ENCODE data around the gene NRP1.

NRP1 gene

DNA sequence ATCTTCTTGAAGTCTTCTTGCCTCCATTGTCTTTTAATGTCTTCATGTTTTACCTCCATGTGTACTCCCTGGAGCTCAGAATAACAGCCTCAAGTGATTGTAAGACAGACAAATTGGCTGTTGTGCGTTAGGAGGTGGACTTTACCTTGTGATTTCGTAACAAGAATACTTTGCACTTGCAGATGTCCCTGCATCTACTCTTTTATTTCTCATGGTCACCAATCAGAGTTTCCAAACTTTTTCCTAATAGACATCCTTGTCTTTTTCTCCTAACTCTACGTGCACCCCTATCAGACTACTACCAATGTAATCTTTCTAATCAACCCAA, 172.3 kb downstream of the NRP1 start:
- no peak overlapping the region for H3K4ac ChIP-seq (ENCODE audit: low read depth, low read length)
- H4K8ac ChIP-seq (ENCODE audit: low read depth, low read length), result no peak overlapping the region
- peaks cover 6 to 9% of the 10 kb centered on the region in 2 experiments for H3K4me1 ChIP-seq (ENCODE audit: control insufficient read depth in 1 of 2, insufficient read depth in 2 of 2, low read length in 2 of 2)
- H3K4me3 ChIP-seq (ENCODE audit: low read depth, low read length), result no peak overlapping the region
- H3K79me2 ChIP-seq (ENCODE audit: control insufficient read depth, insufficient read depth, low read length, poor library complexity), result no peaks in the 10 kb centered on the region
- H4K91ac ChIP-seq (ENCODE audit: low read depth, low read length), result no peak overlapping the region
- H3K4me2 ChIP-seq (ENCODE audit: low read length), result no peak overlapping the region
- no peak overlapping the region for H2BK5ac ChIP-seq (ENCODE audit: low read depth, low read length, poor library complexity)
- no peak overlapping the region for H3K18ac ChIP-seq (ENCODE audit: low read length)
- no peak overlapping the region for H3K9ac ChIP-seq (ENCODE audit: low read length)
- H2BK12ac ChIP-seq (ENCODE audit: low read length), result no peak overlapping the region
- H3K27ac ChIP-seq (ENCODE audit: low read depth, low read length), result no peak overlapping the region
- no peak overlapping the region for H2AFZ ChIP-seq (ENCODE audit: insufficient read depth, low read length, poor library complexity)
- H2AK5ac ChIP-seq (ENCODE audit: low read length), result no peak overlapping the region
- H3K9me3 ChIP-seq (ENCODE audit: insufficient read depth, low read depth, low read length), result no peaks in the 10 kb centered on the region
- H3K27me3 ChIP-seq (ENCODE audit: insufficient read depth, low read length), result no peaks in the 10 kb centered on the region
- no CpG with 5 or more reads among the region's 3 CpGs for WGBS (ENCODE audit: extremely low coverage, insufficient coverage, insufficient read length)
- DNase-seq, result no peak
- H3K36me3 ChIP-seq (ENCODE audit: control insufficient read depth in 1 of 2, insufficient read depth in 2 of 2, low read length in 2 of 2), result no peaks in the 10 kb centered on the region
- H3K14ac ChIP-seq (ENCODE audit: low read length), result no peak overlapping the region
- no peak overlapping the region for H3K23ac ChIP-seq (ENCODE audit: low read length)
- no peaks in the 10 kb centered on the region for H3K79me1 ChIP-seq (ENCODE audit: low read length)
- H4K12ac ChIP-seq (ENCODE audit: low read depth, low read length), result no peak overlapping the region
- no peak overlapping the region for H2BK120ac ChIP-seq (ENCODE audit: insufficient read depth, low read length, poor library complexity)

DNA sequence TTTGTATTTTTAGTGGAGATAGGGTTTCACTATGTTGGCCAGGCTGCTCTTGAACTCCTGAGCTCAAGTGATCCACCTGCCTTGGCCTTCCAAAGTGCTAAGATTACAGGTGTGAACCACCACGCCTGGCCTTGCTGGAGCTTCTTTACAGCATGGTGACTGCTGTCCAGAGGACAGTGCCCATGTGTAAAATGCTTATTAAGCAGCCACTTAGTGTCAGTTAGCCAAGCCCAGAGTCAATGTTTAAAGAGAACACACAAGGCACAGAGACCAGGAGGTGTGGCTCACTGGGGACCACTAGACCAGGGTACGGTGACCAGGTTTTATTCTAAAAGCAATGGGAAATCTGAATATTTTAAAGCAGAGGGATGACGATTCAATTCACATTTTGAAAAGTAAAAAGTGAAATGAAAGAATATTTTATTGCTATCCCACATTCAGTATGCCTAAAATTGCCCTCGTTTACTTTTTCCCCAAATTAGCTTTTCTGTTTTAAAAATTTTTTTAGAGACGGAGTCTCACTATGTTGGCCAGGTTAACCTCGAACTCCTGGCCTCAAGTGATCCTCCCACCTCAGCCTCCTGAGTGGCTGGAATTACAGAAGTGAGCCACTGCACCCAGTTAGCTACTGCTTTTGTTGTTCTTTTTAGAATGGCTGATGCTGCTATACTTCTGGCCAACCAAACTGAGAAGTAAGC, 172.8 kb downstream of the NRP1 start:
- WGBS (ENCODE audit: extremely low coverage, insufficient coverage, insufficient read length), result no CpG with 5 or more reads among the region's 6 CpGs
- no peak overlapping the region for H2BK5ac ChIP-seq (ENCODE audit: low read depth, low read length, poor library complexity)

DNA sequence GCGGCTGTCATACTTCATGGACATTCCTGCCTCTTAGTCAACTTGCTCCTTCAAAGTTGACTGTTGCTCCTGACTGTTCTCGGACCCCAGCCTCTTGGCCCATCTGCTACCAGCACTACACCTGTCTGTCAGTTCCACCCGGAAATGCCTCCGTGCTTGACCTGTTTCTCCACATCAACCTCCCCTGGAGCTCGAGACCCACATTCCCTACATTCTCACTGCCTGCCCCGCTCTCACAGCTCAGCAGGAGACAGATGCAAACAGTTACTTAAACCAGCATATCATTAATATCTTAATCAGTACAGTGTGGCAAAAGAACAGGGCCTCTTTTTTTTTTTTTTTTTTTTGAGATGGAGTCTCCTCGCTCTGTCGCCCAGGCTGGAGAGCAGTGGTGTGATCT, 174.3 kb downstream of the NRP1 start:
- no peak overlapping the region for H3K4ac ChIP-seq (ENCODE audit: low read depth, low read length)

More for the DNA sequence above, 172.8 kb downstream of the NRP1 start:
- no peak overlapping the region for H2BK120ac ChIP-seq (ENCODE audit: insufficient read depth, low read length, poor library complexity)
- no peak overlapping the region for H2AFZ ChIP-seq (ENCODE audit: insufficient read depth, low read length, poor library complexity)
- H3K4ac ChIP-seq (ENCODE audit: low read depth, low read length), result no peak overlapping the region
- peaks cover 6 to 9% of the 10 kb centered on the region in 2 experiments for H3K4me1 ChIP-seq (ENCODE audit: control insufficient read depth in 1 of 2, insufficient read depth in 2 of 2, low read length in 2 of 2)
- H2AK5ac ChIP-seq (ENCODE audit: low read length), result no peak overlapping the region
- no peak overlapping the region for H4K91ac ChIP-seq (ENCODE audit: low read depth, low read length)
- H3K23ac ChIP-seq (ENCODE audit: low read length), result no peak overlapping the region
- H3K9me3 ChIP-seq (ENCODE audit: insufficient read depth, low read depth, low read length), result no peaks in the 10 kb centered on the region
- no peaks in the 10 kb centered on the region for H3K79me2 ChIP-seq (ENCODE audit: control insufficient read depth, insufficient read depth, low read length, poor library complexity)
- no peak overlapping the region for H3K4me3 ChIP-seq (ENCODE audit: low read depth, low read length)
- H2BK12ac ChIP-seq (ENCODE audit: low read length), result no peak overlapping the region
- H3K14ac ChIP-seq (ENCODE audit: low read length), result no peak overlapping the region
- no peaks in the 10 kb centered on the region for H3K79me1 ChIP-seq (ENCODE audit: low read length)
- no peaks in the 10 kb centered on the region for H3K27me3 ChIP-seq (ENCODE audit: insufficient read depth, low read length)
- no peak overlapping the region for H3K9ac ChIP-seq (ENCODE audit: low read length)
- DNase-seq, result no peak
- H3K36me3 ChIP-seq (ENCODE audit: control insufficient read depth in 1 of 2, insufficient read depth in 2 of 2, low read length in 2 of 2), result no peaks in the 10 kb centered on the region
- no peak overlapping the region for H4K12ac ChIP-seq (ENCODE audit: low read depth, low read length)
- no peak overlapping the region for H3K18ac ChIP-seq (ENCODE audit: low read length)
- H4K8ac ChIP-seq (ENCODE audit: low read depth, low read length), result no peak overlapping the region
- no peak overlapping the region for H3K4me2 ChIP-seq (ENCODE audit: low read length)
- no peak overlapping the region for H3K27ac ChIP-seq (ENCODE audit: low read depth, low read length)

DNA sequence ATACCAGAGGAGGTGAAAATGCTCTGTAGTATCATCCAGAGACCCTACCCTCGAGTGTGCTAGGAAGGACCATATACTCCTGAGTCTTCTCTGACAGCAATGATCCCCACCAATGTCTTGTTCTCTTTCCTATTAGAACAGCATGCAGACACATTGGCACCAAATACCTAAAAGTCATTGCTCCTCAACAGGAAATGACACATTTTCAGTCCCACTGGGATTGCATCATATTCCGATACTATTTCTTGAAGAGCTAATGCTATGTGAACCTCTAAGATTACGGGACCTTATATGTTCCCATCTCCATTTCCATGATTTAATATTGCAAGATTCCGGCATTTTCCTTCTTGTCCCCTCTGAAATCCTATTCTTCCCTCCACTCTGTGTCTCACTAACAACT, 177.4 kb downstream of the NRP1 start:
- Histone ChIP-seq H3K4ac (ENCODE audit: low read depth, low read length) (no peak overlapping the region), H2BK120ac (ENCODE audit: insufficient read depth, low read length, poor library complexity) (no peak overlapping the region), H3K23ac (ENCODE audit: low read length) (no peak overlapping the region), H4K8ac (ENCODE audit: low read depth, low read length) (no peak overlapping the region), H3K9ac (ENCODE audit: low read length) (no peak overlapping the region), H3K14ac (ENCODE audit: low read length) (no peak overlapping the region), H3K79me2 (ENCODE audit: control insufficient read depth, insufficient read depth, low read length, poor library complexity) (no peaks in the 10 kb centered on the region), H3K4me2 (ENCODE audit: low read length) (no peak overlapping the region), H3K36me3 (ENCODE audit: control insufficient read depth in 1 of 2, insufficient read depth in 2 of 2, low read length in 2 of 2) (no peaks in the 10 kb centered on the region), H3K18ac (ENCODE audit: low read length) (no peak overlapping the region), H3K27me3 (ENCODE audit: insufficient read depth, low read length) (no peaks in the 10 kb centered on the region), H2AK5ac (ENCODE audit: low read length) (no peak overlapping the region), H2BK12ac (ENCODE audit: low read length) (no peak overlapping the region), H3K4me1 (ENCODE audit: control insufficient read depth in 1 of 2, insufficient read depth in 2 of 2, low read length in 2 of 2) (peaks cover 6 to 9% of the 10 kb centered on the region in 2 experiments), H3K79me1 (ENCODE audit: low read length) (no peaks in the 10 kb centered on the region), H2BK5ac (ENCODE audit: low read depth, low read length, poor library complexity) (no peak overlapping the region), H4K91ac (ENCODE audit: low read depth, low read length) (no peak overlapping the region), H3K4me3 (ENCODE audit: low read depth, low read length) (no peak overlapping the region), H3K27ac (ENCODE audit: low read depth, low read length) (no peak overlapping the region), H4K12ac (ENCODE audit: low read depth, low read length) (no peak overlapping the region), H3K9me3 (ENCODE audit: insufficient read depth, low read depth, low read length) (no peaks in the 10 kb centered on the region), H2AFZ (ENCODE audit: insufficient read depth, low read length, poor library complexity) (no peak overlapping the region)
- DNase-seq, result no peak
- WGBS (ENCODE audit: extremely low coverage, insufficient coverage, insufficient read length), result no CpG with 5 or more reads among the region's 4 CpGs

More for the DNA sequence above, 174.3 kb downstream of the NRP1 start:
- Histone ChIP-seq H2BK120ac (ENCODE audit: insufficient read depth, low read length, poor library complexity) (no peak overlapping the region), H3K4me3 (ENCODE audit: low read depth, low read length) (no peak overlapping the region), H2BK12ac (ENCODE audit: low read length) (no peak overlapping the region), H3K9ac (ENCODE audit: low read length) (no peak overlapping the region), H2BK5ac (ENCODE audit: low read depth, low read length, poor library complexity) (no peak overlapping the region), H3K9me3 (ENCODE audit: insufficient read depth, low read depth, low read length) (no peaks in the 10 kb centered on the region), H3K14ac (ENCODE audit: low read length) (no peak overlapping the region), H3K79me1 (ENCODE audit: low read length) (no peaks in the 10 kb centered on the region), H3K27ac (ENCODE audit: low read depth, low read length) (no peak overlapping the region), H3K18ac (ENCODE audit: low read length) (no peak overlapping the region), H4K12ac (ENCODE audit: low read depth, low read length) (no peak overlapping the region), H4K91ac (ENCODE audit: low read depth, low read length) (no peak overlapping the region), H3K4me2 (ENCODE audit: low read length) (no peak overlapping the region), H3K4me1 (ENCODE audit: control insufficient read depth in 1 of 2, insufficient read depth in 2 of 2, low read length in 2 of 2) (peaks cover 6 to 9% of the 10 kb centered on the region in 2 experiments), H4K8ac (ENCODE audit: low read depth, low read length) (no peak overlapping the region), H2AK5ac (ENCODE audit: low read length) (no peak overlapping the region), H3K79me2 (ENCODE audit: control insufficient read depth, insufficient read depth, low read length, poor library complexity) (no peaks in the 10 kb centered on the region), H3K27me3 (ENCODE audit: insufficient read depth, low read length) (no peaks in the 10 kb centered on the region), H2AFZ (ENCODE audit: insufficient read depth, low read length, poor library complexity) (no peak overlapping the region), H3K23ac (ENCODE audit: low read length) (no peak overlapping the region), H3K36me3 (ENCODE audit: control insufficient read depth in 1 of 2, insufficient read depth in 2 of 2, low read length in 2 of 2) (no peaks in the 10 kb centered on the region)
- DNase-seq, result peak; percentile 11 to 31
- no CpG with 5 or more reads among the region's 8 CpGs for WGBS (ENCODE audit: extremely low coverage, insufficient coverage, insufficient read length)
